ENCODE measurements around the gene AICDA.

AICDA gene

DNA sequence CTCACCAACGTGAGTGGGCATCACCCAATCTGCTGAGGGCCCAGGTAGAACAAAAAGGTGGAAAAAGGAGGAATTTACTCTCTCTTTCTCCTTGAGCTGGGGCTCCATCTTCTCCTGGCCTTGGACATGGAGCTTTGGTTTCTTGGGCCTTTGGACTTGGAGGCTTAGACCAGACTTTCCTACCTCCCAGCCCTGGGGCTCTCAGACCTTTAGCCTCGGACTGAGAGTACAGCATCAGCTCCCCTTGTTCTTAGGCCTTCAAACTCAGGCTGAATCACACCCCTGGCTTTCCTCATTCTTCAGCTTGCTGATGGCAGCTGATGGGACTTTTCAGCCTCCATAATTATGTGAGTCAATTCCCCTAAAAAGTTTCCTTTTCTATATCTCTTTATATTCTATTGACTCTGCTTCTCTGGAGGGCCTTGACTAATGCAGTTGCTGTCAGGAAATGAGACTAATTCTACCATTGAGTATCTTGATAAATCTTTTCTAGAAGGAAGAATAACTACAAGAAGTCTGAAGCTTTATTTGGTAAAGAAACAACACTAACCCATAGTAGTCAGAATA lies 56.0 kb downstream of the AICDA start:
- Histone ChIP-seq H3K27ac (no peak overlapping the region), H3K27me3 (no peaks in the 10 kb centered on the region), H3K9me3 (no peaks in the 10 kb centered on the region), H3K36me3 (peaks cover 10% of the 10 kb centered on the region), H3K4me3 (ENCODE audit: low read depth in 1 of 2, low read length in 1 of 2) (no peak overlapping the region), H3K4me1 (ENCODE audit: control insufficient read depth in 1 of 2, insufficient read depth in 1 of 2, low read depth in 1 of 2, low read length in 1 of 2) (no peaks in the 10 kb centered on the region)
- TF ChIP-seq, protein P1, sequence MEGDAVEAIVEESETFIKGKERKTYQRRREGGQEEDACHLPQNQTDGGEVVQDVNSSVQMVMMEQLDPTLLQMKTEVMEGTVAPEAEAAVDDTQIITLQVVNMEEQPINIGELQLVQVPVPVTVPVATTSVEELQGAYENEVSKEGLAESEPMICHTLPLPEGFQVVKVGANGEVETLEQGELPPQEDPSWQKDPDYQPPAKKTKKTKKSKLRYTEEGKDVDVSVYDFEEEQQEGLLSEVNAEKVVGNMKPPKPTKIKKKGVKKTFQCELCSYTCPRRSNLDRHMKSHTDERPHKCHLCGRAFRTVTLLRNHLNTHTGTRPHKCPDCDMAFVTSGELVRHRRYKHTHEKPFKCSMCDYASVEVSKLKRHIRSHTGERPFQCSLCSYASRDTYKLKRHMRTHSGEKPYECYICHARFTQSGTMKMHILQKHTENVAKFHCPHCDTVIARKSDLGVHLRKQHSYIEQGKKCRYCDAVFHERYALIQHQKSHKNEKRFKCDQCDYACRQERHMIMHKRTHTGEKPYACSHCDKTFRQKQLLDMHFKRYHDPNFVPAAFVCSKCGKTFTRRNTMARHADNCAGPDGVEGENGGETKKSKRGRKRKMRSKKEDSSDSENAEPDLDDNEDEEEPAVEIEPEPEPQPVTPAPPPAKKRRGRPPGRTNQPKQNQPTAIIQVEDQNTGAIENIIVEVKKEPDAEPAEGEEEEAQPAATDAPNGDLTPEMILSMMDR (IDR thresholded peaks at IDR 0.05), result no peak

DNA sequence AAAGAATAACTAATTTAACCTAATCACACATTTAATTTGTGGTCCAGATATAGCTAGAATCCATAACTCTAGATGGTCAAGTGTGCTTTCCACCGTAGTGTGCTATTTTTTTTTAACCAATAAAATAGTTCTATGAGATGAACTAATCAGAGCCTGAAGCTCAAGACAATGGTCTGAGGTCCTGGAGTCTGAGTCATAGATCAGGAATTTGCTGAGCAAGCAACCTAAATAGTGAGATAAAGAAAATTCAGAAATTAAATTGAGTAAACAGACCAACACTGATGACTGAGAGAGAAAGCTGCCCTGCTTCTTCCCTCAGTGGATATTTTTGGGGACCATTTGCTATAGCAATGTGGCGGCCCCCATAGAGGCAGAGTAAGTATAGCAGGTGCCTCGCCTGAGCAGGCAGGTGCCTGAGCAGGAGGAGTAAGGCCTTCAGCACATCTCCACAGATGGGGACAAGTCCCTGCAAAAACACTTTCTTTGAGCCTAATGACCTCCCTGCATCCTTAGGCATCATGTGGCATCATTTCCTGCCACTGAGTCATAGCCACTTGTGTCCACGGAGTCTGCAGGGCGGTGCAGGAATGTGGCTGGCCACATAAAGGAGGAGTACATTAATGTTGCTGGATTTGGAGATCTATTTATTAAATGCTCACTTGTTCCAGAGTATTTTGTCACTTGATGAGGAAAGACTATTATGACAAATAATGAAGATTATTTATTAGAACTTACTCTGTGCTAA lies 58.0 kb downstream of the AICDA start:
- Histone ChIP-seq H3K36me3 (peaks cover 8% of the 10 kb centered on the region), H3K9me3 (no peaks in the 10 kb centered on the region), H3K4me1 (ENCODE audit: control insufficient read depth in 1 of 2, insufficient read depth in 1 of 2, low read depth in 1 of 2, low read length in 1 of 2) (no peaks in the 10 kb centered on the region), H3K4me3 (ENCODE audit: low read depth in 1 of 2, low read length in 1 of 2) (no peak overlapping the region), H3K27ac (no peak overlapping the region), H3K27me3 (no peaks in the 10 kb centered on the region)
- TF ChIP-seq, protein P1 (IDR thresholded peaks at IDR 0.05), result no peak

DNA sequence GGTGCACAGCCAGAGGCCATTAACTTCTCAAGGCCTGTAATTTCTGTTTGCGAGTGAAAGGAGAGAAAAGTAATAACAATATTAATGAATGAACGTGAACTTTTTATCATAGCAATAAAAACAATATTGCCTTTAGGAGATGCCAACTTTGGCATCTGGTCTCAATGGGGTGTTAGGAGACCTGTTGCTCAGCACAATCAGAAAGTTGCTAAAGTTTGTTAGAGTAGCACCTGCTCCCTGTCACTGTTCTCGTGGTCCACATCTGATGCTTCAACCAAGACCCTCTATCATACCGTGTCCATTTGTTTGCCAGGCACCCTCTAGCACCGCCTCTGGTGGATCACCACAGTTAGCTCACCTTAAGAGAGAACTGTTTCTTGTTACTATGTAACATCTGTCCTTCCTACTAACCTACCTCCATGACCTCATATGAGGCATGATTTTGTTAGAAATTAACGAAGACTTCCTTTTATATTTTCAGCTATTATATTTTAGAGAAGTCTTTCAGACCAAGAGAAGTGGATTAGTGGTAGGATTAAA lies 59.5 kb downstream of the AICDA start:
- Histone ChIP-seq H3K27ac (no peak overlapping the region), H3K36me3 (no peaks in the 10 kb centered on the region), H3K27me3 (no peaks in the 10 kb centered on the region), H3K9me3 (no peaks in the 10 kb centered on the region), H3K4me3 (ENCODE audit: low read depth in 1 of 2, low read length in 1 of 2) (no peak overlapping the region), H3K4me1 (ENCODE audit: control insufficient read depth in 1 of 2, insufficient read depth in 1 of 2, low read depth in 1 of 2, low read length in 1 of 2) (no peaks in the 10 kb centered on the region)
- TF ChIP-seq, protein P1 (IDR thresholded peaks at IDR 0.05), result no peak

Data from neutrophil (primary cell).